ENCODE measurements around the gene BTN2A1. TPM values are rescaled to one million over a fixed set of nuclear protein-coding genes. Genes with fewer than 3 reads are reported as not detected.

Gene BTN2A1
- polyA plus RNA-seq, 1 experiment: 34.7 TPM

DNA sequence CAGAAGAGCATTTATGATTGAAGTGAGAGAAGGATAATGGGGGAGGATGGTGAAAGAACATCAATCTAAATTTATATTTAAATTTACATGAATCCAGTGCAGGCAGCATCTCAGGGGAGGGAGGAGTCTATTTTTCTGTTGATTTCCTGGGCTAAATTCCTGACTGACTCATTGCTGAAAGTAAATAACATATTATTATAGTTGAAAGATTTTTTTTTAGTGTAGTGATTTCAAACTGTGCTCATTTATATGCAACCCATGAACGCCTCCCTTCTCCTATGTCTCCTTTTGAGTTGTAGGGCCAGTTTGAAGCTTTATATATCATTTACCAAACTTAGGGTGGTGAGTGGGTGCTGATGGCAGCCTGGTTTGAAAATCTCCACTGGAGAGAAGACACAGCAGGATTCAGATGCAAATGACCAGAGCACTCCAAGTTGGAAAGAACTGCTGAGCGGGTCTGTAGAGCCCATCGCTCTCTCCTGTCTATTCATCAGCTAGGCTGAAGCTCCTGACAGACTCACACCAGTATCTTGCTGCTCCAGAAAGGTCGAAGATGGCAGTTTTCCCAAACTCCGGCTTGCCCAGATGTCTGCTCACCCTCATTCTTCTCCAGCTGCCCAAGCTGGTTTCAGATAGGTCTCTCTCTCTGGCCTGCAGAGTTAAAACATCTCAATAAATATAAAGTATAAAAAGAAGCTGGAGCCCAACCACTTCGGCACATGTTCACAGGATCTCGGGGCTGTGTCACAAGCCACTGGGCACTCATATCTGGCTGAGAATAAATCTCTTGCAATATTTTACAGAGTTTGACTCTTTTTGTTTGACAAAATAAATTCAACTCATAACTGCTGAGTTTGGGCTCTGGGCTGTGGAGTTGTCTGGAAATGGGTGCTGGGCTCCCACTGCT, 18.3 kb downstream of the BTN2A1 start:
- no peaks in the 10 kb centered on the region for H3K36me3 ChIP-seq (ENCODE audit: control insufficient read depth, insufficient read depth, low read length)
- H3K27me3 ChIP-seq (ENCODE audit: control insufficient read depth, insufficient read depth, low read length): no peaks in the 10 kb centered on the region
- ChIA-PET CTCF (interaction anchor here (1.0 kb wide), 1 partner anchor 18 kb away, joined by 3 read pairs; no protein-coding TSS in a partner anchor), POLR2A (no interaction called here)
- TF ChIP-seq, protein P1, sequence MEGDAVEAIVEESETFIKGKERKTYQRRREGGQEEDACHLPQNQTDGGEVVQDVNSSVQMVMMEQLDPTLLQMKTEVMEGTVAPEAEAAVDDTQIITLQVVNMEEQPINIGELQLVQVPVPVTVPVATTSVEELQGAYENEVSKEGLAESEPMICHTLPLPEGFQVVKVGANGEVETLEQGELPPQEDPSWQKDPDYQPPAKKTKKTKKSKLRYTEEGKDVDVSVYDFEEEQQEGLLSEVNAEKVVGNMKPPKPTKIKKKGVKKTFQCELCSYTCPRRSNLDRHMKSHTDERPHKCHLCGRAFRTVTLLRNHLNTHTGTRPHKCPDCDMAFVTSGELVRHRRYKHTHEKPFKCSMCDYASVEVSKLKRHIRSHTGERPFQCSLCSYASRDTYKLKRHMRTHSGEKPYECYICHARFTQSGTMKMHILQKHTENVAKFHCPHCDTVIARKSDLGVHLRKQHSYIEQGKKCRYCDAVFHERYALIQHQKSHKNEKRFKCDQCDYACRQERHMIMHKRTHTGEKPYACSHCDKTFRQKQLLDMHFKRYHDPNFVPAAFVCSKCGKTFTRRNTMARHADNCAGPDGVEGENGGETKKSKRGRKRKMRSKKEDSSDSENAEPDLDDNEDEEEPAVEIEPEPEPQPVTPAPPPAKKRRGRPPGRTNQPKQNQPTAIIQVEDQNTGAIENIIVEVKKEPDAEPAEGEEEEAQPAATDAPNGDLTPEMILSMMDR (IDR thresholded peaks at IDR 0.05; ENCODE audit: insufficient read depth, low read depth, low read length): no peak
- H3K4me3 ChIP-seq (ENCODE audit: low read depth, low read length): no peak overlapping the region
- no peak for DNase-seq (ENCODE audit: low read depth)

DNA sequence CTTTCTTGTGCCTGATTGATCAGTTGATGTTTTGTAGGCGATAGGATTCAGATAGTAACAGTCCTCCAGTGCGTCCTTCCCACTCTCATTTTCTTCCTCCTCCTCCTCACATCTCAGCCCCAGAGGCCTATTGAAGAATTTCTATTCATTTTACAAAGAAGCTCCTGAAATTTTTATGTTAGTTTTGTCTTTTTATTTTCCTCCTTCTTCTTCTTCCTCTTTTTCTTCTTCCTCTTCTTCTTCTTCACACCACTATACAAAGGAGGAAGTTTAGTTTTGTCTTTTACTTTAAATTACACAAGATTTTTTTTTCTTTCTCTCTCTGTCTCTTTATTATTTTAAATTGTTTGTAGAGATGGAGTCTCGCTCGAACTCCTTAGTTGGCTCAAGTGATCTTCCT, 19.1 kb downstream of the BTN2A1 start:
- no peaks in the 10 kb centered on the region for H3K27me3 ChIP-seq (ENCODE audit: control insufficient read depth, insufficient read depth, low read length)
- H3K36me3 ChIP-seq (ENCODE audit: control insufficient read depth, insufficient read depth, low read length): no peaks in the 10 kb centered on the region
- H3K4me3 ChIP-seq (ENCODE audit: low read depth, low read length): no peak overlapping the region
- no peak for DNase-seq (ENCODE audit: low read depth)
- TF ChIP-seq, protein P1 (IDR thresholded peaks at IDR 0.05; ENCODE audit: insufficient read depth, low read depth, low read length): no peak
- ChIA-PET CTCF (interaction anchor here (1.0 kb wide), 1 partner anchor 17 kb away, joined by 3 read pairs; no protein-coding TSS in a partner anchor), POLR2A (no interaction called here)

DNA sequence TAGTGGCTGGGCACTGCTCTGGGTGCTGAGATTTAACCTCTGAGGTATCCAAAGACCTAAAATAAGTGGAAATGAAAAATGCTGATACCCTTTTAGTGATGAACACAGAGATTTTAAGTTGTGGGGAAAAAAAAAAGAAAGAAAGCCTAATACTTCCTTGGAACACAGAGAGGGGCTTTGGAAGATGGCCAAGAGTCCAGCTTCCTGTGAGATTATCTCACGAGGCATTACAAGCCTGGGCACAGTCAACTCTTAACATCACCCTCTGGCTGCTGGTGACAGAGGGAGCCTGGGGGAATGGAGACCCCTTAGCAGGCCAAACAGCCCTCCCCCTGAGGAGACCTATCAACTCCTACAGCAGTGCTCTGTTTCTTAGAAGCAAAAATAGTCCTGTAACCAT, 19.7 kb downstream of the BTN2A1 start:
- ChIA-PET CTCF (no interaction called here), POLR2A (no interaction called here)
- H3K27me3 ChIP-seq (ENCODE audit: control insufficient read depth, insufficient read depth, low read length): no peaks in the 10 kb centered on the region
- no peaks in the 10 kb centered on the region for H3K36me3 ChIP-seq (ENCODE audit: control insufficient read depth, insufficient read depth, low read length)
- H3K4me3 ChIP-seq (ENCODE audit: low read depth, low read length): no peak overlapping the region
- TF ChIP-seq, protein P1 (IDR thresholded peaks at IDR 0.05; ENCODE audit: insufficient read depth, low read depth, low read length): no peak
- no peak for DNase-seq (ENCODE audit: low read depth)

DNA sequence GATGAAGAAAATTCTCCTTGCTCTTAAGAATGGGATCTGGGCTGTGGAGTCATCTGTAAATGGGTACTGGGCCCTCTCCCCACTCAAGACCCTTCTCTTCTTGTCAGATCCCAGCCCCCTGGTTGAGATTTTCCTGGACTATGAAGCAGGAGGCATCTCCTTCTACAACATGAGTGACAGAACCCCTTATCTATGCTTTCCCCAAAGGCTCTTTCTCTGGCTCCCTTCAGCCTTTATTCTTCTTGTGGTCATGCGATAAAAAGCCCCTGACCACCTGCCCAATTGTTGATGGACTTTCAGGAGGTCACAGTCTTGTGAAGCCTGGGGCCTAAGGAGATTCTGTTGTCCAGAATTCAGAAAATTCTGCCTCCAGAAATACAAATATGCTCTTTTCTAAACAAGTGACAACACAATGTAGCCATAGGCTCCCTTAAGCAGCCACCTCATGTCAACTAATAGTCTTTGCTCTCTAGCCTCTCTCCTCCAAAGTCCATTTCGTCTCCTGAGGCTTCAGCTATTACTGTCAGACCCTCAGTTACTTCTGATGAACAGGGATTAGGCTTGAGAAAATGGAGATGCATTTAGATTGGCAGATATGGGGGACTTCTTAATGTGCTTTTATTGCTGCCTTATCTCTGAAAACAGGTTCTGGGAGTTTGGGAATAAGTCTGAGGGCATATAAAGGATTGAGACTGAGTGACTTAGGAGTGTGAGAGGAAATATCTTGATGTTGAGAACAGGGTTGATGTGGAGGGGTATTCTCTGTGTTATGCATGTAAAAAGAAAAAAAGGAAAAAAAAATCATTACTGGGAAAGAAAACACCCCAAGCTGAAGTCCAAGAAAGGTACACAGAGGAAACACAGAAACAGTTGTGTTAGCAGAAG, 20.6 kb downstream of the BTN2A1 start:
- no peak for DNase-seq (ENCODE audit: low read depth)
- CTCF ChIA-PET: interaction anchor here (1.0 to 1.6 kb wide), 4 partner anchors 10 to 137 kb away, joined by 3 to 4 read pairs (median 4); partner anchors contain the start of gene BTN1A1
- H3K36me3 ChIP-seq (ENCODE audit: control insufficient read depth, insufficient read depth, low read length): no peaks in the 10 kb centered on the region
- no peak overlapping the region for H3K4me3 ChIP-seq (ENCODE audit: low read depth, low read length)
- POLR2A ChIA-PET: no interaction called here
- H3K27me3 ChIP-seq (ENCODE audit: control insufficient read depth, insufficient read depth, low read length): no peaks in the 10 kb centered on the region
- TF ChIP-seq, protein P1 (IDR thresholded peaks at IDR 0.05; ENCODE audit: insufficient read depth, low read depth, low read length): no peak

DNA sequence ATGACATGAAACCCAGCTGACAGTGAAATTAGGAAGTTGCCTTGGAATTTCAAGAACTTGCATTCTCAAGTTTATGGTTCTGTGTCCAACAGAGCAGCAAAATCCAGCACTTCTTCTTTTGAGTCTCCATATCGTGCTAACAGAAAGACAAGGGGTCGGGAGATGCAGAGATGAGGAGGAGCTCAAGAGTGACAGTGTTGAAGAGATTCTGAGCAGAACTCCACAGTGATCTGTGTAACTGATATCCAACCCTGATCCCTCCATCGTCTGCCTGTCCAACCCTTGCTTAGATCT, 21.2 kb downstream of the BTN2A1 start:
- H3K4me3 ChIP-seq (ENCODE audit: low read depth, low read length): no peak overlapping the region
- ChIA-PET POLR2A (no interaction called here), CTCF (interaction anchor here (1.0 to 1.6 kb wide), 5 partner anchors 9 to 138 kb away, joined by 3 to 4 read pairs (median 3); partner anchors contain the start of gene BTN1A1)
- no peaks in the 10 kb centered on the region for H3K36me3 ChIP-seq (ENCODE audit: control insufficient read depth, insufficient read depth, low read length)
- H3K27me3 ChIP-seq (ENCODE audit: control insufficient read depth, insufficient read depth, low read length): no peaks in the 10 kb centered on the region
- TF ChIP-seq, protein P1 (IDR thresholded peaks at IDR 0.05; ENCODE audit: insufficient read depth, low read depth, low read length): no peak
- DNase-seq (ENCODE audit: low read depth): no peak

Data from BJ (cell line).